NCI-H2196 treated with DMSO at 0.1 percent for 48 hours (cell line): ENCODE data around the gene CCDC81.
"Not testable (repeated sequence)": the region's sequence is repeated elsewhere in the genome, so short reads cannot be mapped to it uniquely, and the experiment has no call there.

Experiments
- DNase-seq: peaks from one replicate; lab custom pipeline; 2025; ENCODE audit not compliant: unreplicated experiment; lab: John Stamatoyannopoulos, UW

Gene CCDC81

DNA sequence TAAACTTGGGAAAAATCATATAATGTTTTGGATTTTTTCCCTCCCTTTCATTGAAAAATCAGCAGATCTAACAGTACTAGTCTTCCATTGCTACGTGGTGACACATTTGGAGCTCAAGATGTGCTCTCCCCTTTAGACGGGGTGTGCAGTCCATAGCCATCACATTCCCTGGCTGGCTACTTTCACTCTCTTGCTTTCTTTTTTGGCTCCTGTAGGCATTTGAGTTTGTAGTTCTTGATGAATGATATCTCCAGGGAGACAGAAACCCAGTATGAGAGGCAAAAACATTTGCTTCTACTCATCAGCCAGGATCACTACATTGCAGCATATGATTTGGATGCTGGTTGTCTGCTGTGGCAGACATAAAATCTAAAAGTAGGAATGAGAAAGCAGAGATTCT lies 12.1 kb downstream of the CCDC81 start:
- no peak for DNase-seq

DNA sequence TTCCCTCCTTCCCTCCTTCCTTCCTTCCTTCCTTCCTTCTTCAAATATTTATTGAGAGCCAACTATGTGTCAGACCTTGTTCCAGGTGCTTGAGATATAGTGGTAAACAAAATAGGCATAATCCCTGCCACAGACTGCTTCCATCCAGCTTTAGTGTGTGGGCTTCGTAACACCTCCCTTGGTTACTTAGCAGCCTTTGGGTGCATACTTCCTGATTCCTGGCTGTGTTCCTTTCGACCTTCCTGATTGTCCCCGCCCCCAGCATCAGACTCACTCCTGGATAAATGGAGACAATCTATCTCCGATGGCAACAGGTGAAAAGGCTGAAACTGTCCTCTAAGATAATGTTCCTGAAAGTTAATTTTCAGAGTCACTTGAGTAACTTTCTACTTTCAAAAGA lies 13.5 kb downstream of the CCDC81 start:
- no peak for DNase-seq

DNA sequence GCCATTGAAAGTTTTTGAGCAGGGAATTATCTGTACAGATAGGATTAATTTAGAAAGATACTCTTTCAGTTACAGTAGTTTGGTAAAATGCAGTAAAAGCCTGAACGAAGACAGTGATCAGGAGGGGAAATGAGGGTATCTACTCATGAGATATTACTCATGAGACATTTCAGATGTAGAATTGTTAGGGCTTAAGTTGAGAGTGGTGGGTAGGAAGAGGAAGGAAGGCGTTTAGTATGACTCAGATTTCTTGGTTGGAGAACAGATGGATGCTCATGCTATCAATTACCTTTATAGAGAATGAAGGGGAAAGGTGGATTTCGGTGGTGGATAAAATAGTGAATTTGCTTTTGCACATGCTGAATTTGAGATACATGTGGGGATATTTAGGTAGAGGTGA lies 15.8 kb downstream of the CCDC81 start:
- DNase-seq = no peak

DNA sequence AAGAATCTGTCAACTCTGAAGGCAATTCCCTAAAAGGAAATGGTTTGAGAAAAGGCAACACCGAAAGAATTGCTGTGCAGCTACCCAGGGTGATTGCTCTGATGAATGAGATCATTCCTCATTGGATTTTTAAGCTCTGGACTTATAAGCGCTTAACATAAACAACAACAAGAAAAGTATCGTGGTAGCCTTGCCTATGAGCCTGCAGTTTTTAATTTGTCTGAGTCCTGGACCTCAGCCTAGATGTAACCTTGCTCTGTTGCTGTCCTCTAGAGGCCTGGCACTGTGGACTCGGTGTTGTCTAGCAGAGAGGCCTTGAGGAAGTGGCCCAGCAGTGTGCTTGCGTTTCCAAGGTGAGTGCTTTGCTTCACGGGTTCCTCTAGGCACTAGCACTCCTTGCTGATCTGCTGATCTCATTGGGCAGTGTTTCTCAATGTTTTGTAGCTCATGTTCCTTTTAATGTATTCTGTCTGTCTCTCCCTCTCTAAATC lies 20.4 kb downstream of the CCDC81 start:
- DNase-seq = no peak

DNA sequence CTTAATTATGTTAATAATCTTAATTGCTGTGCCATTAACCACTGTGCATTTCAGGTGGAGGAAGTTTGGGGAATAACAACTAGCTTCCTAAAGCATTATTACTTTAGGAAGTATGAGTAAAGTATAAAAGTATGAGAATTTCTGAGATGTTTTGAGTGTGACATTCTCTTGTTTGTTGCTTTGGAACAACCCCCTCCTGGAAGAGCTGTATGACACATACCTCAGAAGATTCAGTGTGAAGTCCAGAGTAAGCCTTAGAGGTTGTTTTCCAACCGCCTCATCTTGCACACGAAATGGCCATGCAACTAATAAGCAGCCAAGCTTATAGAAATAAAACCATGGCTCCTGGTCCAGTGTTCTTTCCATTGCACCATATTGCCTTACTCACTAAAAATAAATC lies 21.7 kb downstream of the CCDC81 start:
- DNase-seq = no peak

DNA sequence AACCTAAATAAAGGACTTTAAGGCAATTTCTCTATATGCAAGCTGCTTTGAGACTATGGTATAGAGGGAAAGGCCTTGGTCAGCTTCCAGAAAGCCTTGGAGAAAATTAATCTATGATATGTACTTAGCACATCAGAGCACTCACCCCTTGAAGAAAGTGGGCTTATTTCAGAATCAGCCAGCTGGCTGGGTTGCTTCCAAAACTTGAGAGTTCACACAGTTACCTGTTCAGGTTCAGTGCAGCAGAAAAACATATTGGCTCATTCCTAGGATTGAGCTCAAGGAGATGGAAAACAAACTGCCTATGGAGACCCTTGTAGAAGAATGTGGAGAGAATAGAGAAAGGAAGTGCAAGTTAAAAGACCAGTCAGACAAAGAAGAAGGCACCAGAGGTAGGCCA lies 22.7 kb downstream of the CCDC81 start:
- DNase-seq = no peak

DNA sequence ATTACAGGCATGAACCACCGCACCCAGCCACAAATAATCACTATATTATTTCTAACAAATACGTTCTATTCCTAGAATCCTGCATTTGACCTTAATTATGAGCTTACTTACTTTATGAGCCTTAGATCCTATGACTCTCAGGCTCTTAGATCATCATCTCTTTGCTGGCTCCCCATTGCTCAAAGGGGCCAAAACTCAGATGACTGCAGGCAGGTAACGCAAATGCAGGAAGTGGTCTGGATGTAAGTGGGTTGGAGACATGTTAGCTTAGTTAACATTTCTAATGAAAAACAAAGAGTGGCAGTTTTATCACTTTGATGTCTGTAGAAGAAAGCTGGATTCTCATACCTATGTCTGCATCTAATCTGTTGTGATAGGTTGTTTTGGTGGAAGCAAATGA lies 23.4 kb downstream of the CCDC81 start:
- no peak for DNase-seq

DNA sequence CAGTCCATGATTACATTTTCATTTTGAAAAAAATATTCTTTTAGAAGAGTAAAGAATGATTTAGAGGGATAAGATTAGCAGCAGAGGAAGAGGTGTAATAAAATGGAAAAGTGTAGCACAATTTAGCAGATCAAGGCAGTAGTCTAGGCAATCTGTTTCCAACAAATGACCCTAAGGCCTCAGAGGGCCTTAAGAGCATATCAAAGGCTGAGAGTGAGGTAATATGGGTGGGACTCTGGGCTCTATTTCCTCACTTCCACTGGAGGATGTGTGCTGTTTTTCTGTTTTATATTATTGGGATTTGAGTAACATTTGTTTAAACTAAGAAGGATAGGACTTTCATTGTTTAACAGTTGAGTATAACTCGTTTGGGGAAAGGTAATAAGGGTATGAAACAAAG lies 28.8 kb downstream of the CCDC81 start:
- DNase-seq = no peak

DNA sequence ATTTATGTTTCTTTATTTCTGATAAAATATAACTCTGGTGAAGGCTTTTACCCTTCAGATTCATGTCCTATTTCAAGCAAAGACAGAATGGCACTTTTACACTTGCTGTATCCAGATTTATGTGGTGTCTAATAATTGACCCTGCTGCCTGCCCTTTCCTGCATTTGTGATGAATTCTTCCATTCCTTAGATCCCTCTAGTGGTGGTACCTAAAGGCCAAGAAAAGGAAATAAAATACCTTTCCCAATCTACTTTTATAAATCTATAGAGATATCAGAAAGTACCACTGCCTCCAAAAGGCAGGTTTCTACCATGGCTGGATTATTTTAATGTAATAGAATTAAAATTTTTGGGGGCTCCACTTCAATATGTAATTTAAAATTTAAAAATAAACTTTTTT lies 34.2 kb downstream of the CCDC81 start:
- no peak for DNase-seq

DNA sequence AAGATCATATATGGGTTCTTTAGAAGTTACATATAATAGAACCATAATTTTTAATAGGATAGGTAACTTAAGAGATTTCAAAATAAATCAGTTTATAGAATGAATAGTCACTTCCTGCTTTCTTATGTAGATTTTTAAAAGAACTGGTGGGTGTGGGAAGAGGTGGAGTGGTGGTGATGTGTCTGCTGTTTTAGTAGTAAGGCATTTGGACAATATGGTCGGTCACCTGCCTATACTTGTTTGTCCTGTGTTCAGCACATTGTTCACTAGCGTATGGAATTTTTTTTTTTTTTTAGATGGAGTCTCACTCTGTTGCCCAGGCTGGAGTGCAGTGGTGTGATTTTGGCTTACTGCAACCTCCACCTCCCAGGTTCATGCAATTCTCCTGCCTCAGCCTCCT lies 39.3 kb downstream of the CCDC81 start:
- no peak for DNase-seq

DNA sequence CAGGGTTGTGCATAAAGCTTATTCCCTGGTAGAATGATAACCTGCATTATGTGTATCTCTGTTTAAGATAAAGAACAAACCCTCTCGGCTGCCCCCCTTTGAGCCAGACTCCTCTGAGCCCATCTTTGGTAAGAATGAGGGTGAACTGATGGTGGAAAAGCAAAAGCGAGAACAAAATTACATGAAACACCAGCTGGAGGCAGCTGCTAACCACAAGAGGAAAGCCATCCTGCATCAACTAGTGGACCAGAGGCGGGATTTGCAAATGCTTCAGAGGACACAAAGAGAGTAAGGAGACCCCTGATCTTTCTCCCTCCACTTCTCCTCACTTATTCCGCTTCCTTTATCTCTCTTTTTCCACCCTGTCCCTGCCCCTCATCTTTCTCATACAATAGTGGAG lies 40.3 kb downstream of the CCDC81 start:
- no peak for DNase-seq

DNA sequence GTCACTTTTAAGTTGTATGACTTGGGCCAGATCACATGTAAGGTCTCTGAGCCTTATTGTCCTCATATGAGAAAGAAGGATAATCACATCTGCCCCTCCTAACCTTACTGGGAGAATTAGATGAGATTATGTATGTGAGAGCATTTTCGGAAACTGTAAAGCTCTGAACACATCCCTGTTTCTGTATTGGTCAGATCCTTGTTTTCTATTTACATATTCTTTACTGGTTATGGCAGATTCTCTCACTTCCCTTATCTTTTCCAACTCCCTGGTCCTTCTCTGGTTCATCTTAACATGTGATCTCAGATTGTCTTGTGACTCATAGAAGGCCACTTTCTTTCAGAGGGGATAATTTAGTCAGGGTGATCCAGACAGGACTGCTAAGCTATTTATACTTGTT lies 41.8 kb downstream of the CCDC81 start:
- DNase-seq = no peak

DNA sequence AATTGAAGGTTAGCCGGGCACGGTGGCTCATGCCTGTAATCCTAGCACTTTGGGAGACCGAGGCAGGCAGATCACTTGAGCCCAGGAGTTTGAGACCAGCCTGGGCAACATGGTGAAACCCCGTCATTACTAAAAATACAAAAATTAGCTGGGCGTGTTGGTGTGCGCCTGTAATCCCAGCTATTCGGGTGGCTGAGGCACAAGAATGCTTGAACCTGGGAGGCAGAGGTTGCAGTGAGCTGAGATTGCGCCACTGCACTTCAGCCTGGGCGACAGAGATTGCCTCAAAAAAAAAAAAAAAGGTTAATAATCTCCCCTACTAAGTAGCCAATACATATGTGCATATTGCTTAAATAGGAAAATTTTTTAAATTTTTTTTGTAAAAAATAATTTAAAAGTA lies 42.3 kb downstream of the CCDC81 start:
- DNase-seq = not testable (repeated sequence)

DNA sequence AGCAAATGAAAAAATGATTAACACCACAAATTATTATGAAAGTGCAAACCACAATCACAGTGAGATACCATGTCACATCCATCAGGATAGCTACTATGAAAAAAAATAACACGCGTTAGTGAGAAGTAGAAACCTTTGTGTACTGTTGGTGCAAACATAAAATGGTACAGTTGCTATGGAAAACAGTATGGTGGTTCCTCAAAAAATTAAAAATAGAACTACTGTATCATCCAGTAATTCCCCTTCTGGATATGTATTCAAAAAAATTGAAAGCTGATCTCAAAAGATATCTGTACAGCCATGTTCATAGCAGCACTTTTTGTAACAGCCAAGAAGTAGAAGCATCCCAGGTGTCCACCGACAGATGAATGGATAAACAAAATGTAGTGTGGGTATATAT lies 43.4 kb downstream of the CCDC81 start:
- no peak for DNase-seq

DNA sequence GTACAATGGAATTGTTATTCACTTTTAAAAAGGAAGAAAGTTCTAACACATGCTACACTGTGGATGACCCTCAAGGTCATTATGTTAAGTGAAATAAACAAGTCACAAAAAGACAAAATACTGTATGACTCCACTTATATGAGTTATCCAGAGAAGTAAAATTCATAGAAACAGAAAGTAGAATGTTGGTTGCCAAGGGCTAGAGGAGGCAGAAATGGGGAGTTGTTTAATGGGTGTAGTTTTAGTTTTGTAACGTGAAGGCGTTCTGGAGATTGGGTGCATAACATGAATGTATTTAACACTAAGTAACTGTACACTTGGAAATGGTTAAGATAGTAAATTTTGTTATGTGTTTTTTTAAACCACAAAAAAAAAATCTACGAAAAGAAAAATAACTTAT lies 43.8 kb downstream of the CCDC81 start:
- no peak for DNase-seq

DNA sequence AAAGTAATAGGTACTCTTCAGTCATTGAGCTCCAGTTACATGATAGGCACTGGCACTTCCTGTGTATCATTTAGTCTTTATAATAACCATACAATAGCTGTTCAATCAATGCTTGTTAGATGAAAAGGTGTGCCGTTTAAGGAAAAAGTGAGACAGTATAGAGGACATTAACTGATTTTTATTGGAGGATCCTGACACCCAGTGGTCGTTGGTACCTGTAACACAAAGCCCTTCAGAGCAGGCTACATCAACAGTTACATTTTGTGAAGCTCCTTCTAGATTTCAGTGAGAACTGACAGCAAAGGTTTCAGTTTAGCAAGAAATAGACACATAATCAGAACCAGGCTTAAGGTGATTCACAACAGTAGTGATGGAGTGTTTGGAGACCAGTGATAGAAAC lies 44.2 kb downstream of the CCDC81 start:
- no peak for DNase-seq

DNA sequence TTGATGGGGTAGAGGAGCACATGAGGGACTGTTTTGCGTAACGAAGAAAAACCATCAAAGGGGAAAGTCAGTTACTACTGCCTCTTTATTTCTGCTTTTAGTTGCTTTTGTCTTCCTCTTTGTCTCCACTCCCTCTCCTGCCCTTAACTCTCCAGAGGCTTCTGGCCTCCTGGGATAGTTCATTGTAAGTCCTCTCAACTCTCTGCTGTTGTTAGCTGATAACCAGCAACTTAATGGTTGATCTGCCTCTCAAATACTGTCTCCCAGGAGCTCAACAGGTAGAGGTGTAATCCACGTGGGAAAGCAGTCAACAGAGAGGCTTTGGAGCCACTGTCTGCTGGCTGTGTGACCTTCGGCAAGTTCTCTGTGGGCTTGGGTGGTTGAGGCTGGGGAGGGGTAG lies 47.3 kb downstream of the CCDC81 start:
- no peak for DNase-seq

DNA sequence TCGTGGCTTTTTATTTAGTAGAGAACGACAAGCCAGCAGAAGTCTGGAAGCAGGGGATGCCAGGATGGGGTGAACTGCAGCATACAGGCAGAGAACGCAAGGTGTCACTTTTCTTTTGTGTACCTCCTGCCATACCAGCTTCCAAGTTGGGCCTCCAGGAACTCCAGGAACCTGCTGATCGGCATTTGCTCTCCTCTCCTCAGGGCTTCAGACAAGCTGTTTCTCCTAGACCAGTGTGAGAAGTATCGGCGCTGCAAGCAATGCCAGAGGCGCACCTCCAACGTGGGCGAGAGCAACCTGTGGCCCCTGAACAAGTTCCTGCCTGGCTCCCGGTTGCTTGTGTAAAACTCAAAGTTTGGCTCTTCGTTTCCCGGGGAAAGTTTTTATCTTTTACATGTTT lies 47.7 kb downstream of the CCDC81 start:
- DNase-seq = no peak

DNA sequence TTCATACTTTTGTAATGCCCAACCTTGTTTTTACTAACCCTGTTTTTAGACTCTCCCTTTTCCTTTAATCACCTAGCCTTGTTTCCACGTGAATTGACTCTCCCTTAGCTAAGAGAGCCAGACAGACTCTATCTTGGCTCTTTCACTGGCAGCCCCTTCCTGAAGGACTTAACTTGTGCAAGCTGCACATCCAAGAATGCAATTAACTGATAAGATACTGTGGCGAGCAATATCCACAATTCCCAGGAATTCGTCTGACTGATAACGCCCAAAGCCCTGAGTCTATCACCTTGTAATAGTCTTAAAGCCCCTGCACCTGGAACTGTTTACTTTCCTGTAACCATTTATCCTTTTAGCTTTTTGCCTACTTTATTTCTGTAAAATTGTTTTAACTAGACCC lies 48.8 kb downstream of the CCDC81 start:
- not testable (repeated sequence) for DNase-seq

DNA sequence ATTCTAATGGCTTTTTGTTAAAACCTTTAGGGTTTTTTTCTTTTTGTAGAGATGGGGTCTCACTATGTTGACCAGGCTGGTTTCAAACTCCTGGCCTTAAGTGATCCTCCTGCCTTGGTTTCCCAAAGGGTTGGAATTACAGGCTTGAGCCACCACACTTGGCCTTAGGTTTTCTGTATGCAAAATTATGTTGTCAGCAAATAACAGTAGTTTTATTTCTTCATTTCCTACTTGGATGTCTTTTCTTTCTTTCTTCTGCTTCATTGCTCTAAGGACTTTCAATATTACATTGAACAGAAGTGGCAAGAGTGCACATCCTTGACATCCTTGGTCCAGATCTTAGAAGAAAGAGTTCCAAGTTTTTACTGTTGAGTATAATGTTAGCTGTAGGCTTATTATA lies 52.8 kb downstream of the CCDC81 start:
- no peak for DNase-seq

DNA sequence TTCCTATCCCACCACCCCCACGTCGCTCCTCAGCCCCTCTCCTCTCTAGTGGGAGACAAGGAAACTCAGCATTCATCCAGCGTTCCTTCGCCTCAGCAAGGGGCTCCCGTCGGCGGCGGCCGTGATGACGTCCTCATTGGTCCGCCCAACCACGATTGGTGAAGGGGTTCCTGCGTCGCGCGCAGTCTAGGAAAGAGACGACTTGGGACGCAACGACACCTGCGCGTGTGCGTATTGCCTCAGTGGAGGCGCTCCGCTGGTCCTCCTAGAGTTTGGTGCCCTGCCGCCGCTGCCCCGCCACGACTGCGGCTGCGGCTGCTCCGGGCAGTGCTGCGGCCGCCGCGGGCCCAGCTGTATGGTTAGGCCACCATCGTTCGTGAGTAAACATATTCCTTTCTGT lies 56.6 kb downstream of the CCDC81 start:
- no peak for DNase-seq

DNA sequence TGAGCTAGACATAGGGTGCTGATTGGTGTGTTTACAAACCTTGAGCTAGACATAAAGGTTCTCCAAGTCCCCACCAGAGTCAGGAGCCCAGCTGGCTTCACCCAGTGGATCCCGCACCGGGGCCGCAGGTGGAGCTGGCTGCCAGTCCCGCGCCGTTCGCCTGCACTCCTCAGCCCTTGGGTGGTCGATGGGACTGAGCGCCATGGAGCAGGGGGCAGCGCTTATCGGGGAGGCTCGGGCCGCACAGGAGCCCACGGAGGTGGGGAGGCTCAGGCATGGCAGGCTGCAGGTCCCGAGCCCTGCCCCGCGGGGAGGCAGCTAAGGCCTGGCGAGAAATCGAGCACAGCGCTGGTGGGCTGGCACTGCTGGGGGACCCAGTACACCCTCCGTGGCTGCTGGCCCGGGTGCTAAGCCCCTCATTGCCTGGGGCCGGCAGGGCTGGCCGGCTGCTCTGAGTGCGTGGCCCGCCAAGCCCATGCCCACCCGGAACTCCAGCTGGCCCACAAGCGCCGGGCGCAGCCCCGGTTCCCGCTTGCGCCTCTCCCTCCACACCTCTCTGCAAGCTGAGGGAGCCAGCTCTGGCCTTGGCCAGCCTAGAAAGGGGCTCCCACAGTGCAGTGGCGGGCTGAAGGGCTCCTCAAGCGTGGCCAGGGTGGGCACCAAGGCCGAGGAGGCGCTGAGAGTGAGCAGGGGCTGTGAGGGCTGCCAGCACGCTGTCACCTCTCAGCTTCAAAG lies 58.8 kb downstream of the CCDC81 start:
- DNase-seq = not testable (repeated sequence)

DNA sequence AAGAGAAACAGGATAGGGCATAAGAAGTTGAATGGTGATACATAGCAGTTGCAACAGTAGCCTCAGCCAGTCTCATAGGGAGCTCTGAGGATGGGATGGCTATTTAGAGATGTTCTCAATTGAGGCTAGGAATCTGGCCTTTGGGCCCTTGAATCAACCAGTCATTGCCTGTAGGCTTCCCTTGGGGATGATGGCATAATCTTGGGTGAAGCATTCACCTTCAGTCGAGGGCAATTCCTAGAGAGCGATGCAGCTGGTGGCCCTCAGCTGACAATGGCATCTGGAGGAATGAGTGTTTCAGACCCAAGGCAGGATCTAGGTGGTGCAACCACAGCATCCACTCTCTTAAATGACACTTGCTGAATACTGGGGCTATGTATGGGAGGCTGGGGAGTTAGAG lies 61.0 kb downstream of the CCDC81 start:
- no peak for DNase-seq
